HG03175 (cell line): ENCODE measurements around the gene KIAA1671.
"Not testable (repeated sequence)": the region's sequence is repeated elsewhere in the genome, so short reads cannot be mapped to it uniquely, and the experiment has no call there.

Experiments
- ATAC-seq: cut with Tn5 transposase; IDR thresholded peaks from one replicate; pipeline ENCODE4 v1.9.1; 2021; ENCODE audit warnings: mild to moderate bottlenecking, moderate library complexity; ENCODE audit not compliant: unreplicated experiment

The KIAA1671 gene

DNA sequence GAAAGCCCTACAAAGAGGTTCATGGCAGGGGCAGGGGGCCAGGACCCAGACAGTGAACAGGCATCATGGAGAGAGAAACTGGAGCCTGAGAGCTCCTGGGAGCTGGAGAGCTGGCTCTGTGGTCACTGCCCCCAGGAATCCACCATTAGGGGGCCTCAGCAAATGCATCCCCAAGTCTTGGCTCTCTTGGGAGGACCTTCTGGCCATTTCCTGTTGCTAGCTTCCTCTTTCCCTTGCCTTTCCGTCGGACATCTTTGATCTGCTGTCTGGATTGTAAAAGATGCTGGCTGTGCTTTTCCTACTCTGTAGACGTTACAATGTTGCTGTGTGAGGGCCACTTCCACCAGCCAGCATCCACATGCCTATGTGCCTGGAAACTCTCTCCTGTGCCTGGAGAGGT is 259.8 kb downstream of the KIAA1671 start:
- no peak for ATAC-seq

DNA sequence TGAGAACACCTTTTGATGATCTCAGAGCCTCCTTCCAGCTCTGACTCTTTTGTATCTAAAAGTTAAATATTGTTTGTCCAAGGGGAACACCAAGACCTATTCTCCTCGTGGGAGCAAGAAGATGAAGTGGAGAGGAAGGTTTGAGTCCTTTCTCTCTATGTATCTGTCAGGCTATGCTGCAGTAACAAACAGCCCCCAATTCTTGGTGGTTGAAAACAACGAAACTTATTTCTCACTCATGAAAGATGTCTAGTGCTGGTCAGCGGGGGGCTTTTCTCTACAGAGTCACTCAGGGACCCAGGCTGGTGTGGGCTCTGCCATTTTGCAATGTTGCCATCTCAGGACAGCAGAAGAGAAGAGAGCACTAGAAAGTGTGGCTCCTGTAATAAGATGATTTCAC is 260.7 kb downstream of the KIAA1671 start:
- no peak for ATAC-seq

DNA sequence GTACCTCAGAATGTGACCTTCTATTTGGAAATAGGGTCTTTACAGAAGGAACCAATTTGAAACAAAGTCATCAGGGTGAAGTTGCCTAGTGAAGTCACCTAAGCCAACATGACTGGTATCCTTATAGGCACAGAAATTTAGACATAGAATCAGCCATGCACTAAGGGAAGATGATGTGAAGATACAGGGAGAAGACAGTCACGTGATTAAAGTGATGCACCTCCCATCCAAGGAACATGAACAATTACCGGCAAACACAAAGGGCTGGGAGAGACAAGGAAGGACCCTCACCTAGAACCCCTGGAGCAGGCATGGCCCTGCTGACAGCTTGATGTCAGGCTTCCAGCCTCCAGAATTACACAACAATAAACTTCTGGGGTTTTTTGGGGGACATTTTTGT is 263.7 kb downstream of the KIAA1671 start:
- no peak for ATAC-seq

DNA sequence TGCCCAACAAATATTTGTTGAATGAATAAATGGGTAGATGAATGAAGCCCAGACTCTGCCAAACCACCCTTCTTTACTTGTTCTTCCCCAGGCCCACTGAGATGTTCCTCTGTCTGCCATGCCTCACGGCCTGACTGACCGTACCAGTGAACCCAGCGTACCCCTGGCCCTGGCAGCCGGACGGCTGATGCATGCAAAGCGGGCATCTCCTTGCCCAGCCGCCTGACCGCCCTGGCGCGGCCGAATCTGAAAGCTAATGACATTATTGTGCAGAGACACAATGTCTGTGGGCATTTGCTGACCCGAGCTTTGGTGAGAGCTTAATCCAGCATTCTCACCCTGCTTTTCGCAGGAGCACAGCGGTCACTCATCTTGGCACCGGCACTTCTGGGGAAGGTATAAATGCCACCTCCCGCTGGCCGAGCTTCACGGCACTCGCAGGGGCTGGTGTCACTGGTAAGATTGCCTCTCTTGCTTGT is 266.7 kb downstream of the KIAA1671 start, which contains the start of gene CRYBB2:
Gene CRYBB2, plus strand, starts transcription at position 429 of the 479 bp plus-strand sequence. CDS start 1,791 bp downstream, outside the sequence.
- no peak for ATAC-seq

DNA sequence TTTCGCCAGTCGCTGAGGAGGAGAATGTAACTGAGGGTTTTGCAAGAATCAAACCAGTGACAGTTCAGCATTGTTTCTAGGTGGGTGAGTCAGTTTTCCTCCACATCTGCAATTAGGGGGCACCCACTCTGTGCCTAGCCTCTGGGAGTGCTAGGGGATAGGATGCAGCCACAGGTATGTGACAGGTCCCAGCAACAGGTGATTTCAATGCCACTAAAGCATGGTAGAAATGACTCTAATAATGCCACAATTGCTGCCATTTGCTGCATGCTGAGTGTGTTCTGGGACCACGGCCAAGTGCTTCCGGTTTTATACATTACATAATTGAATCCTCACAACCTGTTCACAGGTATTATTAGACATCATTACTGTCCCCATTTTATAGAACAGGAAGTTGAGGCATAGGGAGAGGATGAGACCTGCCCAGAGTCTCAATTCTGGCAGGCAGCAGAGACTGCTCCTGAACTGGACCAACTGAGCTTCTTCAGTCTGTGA is 267.5 kb downstream of the KIAA1671 start:
- no peak for ATAC-seq

DNA sequence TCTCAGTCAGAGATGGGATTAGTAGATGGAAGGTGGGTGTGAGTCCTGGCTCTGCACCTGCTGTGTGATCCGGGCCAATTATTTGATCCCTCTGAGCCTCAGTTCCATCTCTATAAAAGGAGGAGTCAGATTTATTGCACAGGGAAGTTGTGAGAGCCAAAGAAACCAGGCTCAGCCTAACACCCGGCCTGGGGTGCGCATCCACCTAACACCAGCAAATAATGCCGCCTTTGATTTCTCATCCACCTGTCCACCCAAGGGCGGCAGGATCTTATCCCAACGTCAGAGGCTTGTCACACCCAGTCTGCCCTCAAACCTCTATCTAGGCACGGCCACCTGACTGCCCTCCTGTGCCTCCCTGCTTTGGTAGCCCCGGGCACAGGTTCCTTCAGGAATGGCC is 269.3 kb downstream of the KIAA1671 start:
- ATAC-seq = no peak

DNA sequence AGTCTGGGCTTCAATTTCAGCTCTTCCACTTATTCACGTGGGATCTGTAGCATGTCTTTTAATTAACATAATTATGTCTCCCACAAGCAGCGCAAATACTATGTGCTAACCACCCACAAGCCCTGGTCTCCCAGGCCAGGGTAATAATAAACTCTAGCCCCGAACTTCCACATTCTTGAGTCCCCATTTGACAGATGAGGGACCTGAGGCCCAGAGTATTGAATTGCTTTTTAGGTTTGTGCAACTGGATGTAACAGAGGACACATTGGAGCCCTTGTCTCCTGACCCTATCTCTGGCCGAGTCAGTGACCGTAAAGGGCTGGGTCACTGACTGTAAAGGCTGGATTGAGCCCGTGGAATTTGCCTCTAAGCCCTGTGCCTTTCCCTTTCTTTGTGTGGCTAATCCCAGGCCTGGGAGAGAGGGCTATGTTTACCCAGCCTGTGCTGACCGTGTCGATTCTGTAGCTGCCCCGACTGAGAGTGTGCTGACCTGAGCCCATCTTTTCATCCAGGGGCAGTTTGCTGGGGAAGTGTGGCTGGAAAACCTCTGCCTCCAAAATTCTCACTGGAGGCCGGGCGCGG is 270.8 kb downstream of the KIAA1671 start:
- no peak for ATAC-seq

DNA sequence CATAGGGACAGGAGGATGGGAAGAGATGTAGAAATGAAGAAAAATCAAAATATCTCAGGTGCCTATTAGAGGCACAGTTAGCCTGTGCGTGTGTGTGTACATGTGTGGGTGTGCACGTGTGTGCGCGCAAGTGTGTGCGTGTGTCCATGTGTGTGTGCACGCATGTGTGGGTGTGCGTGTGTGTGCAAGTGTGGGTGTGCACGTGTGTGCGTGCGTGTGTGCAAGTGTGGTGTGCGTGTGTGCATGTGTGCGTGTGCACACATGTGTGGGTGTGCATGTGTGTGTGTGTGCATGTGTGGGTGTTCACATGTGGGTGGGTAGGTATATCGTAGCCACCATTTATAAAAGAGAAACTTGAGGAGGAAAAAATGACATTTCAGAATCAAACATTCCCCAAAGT is 276.3 kb downstream of the KIAA1671 start:
- ATAC-seq = no peak

DNA sequence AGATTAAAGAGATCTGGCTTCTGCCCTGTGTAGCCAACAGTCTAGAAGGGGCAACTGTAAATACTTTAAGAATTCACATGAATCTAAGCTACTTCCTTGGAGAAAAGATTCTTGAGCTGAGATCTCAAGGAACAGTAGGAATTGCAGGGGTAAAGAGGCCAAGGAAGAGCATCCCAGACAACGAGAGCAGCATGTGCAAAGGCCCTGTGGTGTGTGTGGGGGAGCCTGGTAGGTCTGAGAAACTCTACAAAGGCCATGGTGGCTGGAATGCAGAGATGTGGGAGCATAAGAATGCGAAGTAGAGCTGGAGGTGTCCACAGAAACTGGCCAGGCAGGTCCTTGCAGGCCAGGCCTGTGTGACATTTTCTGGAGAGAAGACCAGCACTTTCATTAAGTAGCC is 278.2 kb downstream of the KIAA1671 start:
- ATAC-seq = not testable (repeated sequence)

DNA sequence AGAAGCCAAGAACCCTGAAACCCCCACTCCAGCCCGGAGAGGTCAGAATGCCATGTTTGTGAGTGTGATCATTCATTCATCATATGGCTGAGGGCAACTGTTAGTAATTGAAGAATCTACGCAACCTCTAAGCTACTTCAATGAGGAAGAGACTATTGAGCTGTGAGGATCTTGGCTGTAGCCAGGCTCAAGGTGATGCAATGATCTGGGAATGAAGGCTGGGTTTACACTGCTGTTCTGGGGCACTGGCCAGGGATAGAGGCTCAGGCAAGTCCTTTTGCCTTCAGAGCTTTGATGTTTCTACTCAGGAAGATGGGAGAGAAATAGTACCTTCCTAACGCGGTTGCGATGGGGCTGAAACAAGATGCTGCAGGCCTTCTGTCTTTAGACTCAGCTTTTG is 279.8 kb downstream of the KIAA1671 start:
- ATAC-seq = no peak

DNA sequence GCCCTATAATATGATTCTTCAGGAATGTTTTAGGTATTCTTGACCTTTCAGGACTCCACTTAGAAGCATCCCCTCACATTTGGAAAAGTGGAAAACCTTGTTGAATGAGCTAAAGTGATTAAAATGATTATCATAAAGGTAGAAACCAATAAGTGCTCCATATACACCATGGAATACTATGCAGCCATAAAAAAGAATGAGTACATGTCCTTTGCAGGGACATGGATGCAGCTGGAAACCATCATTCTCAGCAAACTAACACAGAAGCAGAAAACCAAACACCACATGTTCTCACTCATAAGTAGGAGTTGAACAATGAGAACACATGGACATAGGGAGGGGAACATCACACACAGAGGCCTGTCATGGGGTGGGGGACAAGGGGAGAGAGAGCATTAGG is 281.2 kb downstream of the KIAA1671 start:
- ATAC-seq = not testable (repeated sequence)

DNA sequence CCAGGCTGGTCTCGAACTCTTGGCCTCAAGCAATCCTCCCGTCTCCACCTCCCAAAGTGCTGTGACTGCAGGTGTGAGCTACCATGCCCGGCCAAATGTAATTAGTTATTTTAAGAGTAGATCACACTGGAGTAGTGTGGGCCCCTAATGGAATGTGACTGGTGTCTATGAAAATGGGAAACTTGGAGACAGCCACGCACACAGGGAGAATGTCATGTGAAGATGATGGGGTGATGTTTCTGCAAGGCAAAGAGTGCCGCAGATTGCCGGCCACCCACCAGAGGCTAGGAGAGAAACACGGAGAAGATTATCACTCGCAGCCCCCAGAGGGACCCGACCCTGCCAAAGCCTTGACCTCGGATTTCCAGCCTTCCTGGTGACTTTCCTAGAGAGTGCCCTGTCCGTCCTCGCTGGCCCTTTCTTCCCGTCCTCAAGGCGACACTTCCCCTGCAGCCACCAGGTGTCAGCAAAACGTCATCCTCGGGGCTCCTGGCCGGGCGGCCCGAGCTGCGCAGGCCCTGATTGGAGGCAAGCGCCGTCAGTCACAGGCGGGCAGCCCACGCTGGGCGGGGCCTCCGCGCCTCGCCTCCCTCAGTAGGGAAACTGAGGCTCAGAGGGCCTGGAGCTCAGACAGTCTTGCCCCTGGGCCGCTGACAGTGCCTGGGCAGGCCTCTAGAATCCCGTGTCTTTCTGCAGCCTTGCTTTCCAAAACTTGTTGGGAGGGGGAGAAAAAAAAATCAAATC is 283.2 kb downstream of the KIAA1671 start:
- no peak for ATAC-seq

DNA sequence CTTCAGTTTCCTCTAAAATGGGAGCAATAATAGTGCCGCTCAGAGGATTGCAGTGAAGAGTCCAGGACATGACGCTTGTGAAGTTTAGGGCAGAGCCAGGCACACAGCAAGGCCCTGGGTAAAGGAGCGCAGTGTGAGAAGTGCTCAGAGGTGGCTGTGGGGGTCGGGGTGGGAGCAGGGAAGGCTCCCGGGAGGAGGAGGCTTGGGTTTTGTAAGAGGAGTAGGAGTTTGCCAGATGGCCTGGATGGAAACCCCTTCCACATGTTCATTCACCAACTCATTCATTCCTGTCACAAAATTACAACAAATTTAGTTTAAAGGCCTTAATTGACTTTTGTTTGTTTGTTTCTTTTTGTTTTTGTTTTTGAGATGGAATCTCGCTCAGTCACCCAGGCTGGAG is 283.9 kb downstream of the KIAA1671 start:
- ATAC-seq = no peak

DNA sequence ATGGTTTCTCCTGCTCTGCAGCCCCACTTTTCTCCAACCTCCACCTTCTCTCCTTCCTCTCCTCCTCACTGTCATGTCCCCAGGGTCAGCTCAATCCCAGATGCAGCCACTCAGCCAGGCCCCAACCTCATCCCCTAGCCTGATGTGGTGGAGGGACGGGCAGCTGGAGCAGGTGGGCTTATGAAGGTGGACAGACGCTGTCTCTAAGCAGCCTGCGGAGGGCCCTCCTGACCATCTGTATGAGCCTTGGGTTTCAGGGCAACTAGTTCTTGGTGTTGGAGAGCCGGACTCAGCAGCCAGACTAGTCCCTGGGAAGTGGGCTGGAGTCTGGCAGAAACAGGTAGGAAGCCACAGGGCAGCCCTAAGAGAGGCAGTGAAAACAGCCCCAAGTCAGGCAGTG is 285.0 kb downstream of the KIAA1671 start:
- ATAC-seq = no peak

DNA sequence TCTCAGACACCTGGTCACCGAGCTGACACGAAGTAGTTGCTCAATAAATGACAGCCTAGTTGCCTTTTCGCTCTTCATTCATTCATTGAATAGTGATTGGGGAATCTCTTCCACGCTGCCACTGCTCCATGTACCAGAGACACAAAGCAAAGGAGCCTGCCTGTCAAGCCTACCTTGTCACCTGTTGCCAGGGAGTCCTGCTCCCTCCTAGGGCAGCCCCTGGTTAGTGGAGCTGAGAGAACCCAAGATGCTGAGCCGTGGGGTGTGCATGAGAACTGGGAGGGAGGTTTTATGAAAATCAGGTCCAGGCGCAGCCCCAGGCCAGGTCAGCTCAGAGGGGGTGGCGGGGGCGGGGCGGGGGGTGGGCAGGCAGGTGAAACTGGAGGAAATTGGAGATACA is 285.5 kb downstream of the KIAA1671 start:
- not testable (repeated sequence) for ATAC-seq
